Left hindlimb (tissue), 1 donor: ENCODE data around the gene SORCS3.
"Not testable (repeated sequence)": the region's sequence is repeated elsewhere in the genome, so short reads cannot be mapped to it uniquely, and the experiment has no call there.

Experiments used
- DNase-seq: peaks from one replicate; pipeline ENCODE4 v3.0.0-alpha.2; 2018

SORCS3 gene

GRCh38 chr10:104703262-104703661 lies 62.2 kb downstream of the SORCS3 start:
- DNase-seq = not testable (repeated sequence)

DNA sequence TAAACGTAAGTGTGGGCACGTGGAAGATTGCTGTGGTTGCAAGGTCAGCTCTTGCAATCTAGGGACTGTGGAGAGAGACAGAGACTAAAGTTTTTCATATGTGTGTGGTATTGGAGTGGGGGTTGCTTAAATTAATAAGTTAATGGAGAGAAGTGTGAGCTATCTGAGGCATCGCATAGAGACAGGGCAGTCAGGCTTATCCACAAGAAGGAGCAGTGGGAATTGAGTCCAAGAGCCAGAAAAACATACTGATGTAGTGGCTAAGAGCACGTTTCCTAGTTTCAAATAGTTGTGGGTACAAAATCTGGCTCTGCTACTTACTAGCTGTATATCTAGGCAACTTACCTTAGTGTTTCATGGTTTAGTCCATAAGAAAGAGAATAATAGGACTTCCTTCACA lies 65.8 kb downstream of the SORCS3 start:
- no peak for DNase-seq

DNA sequence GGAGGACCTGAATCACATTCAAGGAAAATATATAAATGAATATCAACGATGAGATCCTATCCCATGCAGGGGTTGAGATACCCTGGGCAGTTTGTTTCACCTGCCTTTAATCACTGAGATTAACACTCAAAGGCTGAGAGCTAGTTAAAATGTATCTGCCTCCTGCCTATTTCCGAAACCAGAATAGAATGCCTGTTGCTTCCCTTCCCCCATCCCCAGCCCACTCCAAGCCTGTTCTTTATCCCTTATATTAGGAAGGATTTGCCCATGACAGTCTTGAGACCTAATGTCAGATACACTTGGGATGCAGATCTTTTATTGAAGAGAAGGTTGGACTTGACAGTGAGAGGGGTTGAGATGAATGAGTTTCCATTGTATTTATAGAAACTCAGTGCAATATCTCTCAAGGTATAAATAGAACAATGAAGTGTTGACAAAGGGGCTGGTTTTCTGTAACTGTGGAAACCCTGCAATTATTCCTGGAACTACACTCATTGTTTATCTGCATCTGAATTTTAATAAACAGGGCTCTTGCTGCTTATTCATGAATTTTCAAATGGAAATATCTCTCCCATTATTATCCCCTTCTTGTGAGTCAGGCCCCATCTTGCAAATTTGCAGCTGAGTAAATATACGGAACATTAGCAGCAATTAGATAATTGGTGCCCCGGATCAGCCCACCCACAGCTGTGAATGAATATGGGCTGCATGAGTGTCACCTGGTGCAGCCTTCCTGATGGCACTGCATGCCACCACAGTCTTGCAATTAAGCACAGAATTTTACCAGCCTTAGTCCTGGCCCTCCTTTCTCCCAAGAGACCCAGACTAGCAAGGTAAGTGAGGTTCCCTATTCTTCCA lies 66.7 kb downstream of the SORCS3 start:
- DNase-seq = no peak

- no peak for DNase-seq
Observed at GRCh38 chr10:104711302-104711721, 70.2 kb downstream of the SORCS3 start.

GRCh38 chr10:104730593-104730992 lies 89.5 kb downstream of the SORCS3 start:
- not testable (repeated sequence) for DNase-seq

- no peak for DNase-seq
Observed at GRCh38 chr10:104731192-104731591, 90.1 kb downstream of the SORCS3 start.

GRCh38 chr10:104732222-104732621 lies 91.1 kb downstream of the SORCS3 start:
- DNase-seq = no peak

DNA sequence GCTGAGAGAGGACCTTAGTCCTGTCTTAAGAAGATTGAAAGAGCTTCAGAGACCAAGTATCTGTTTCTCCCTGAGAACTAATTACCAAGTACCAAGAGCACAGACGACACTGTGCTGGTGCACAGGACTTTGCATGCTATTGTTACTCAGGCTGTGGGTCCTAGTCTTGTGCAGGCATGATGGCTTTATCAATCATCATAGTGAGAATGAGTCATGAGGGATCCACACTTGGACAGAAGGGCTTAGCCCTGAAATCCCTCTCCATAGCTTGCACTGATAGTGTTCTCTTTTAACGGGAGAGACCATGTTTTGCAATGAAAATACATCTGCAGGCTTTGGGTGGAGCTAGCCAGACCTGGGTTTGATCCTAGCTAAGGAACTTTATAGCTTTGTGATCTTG lies 93.3 kb downstream of the SORCS3 start:
- DNase-seq = no peak

GRCh38 chr10:104735036-104735756 lies 94.1 kb downstream of the SORCS3 start:
- no peak for DNase-seq

- no peak for DNase-seq
Observed at GRCh38 chr10:104735757-104736391, 94.8 kb downstream of the SORCS3 start.

- DNase-seq = no peak
Observed at GRCh38 chr10:104741127-104741526, 100.0 kb downstream of the SORCS3 start.

- DNase-seq = no peak
Observed at GRCh38 chr10:104744052-104744451, 103.0 kb downstream of the SORCS3 start.

DNA sequence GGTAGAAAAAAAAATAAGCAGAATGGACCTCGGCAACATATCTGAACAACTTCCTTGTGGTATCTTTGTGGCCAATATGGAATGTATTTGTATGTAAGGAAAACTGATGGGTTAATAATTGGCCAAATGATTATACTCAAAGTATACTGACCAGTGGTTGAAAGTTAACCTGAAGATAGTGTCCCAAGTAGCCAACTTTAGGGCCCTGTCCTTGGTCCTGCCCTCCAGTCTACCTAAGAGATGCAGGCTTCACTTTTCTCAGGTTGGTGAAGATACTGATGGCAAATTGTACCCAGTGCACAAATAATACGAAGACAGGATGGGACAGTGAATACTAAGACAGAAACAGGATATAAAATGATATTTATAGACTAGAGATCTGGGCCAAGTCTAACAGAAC lies 109.2 kb downstream of the SORCS3 start:
- no peak for DNase-seq

GRCh38 chr10:104762793-104763192 lies 121.7 kb downstream of the SORCS3 start:
- no peak for DNase-seq

DNA sequence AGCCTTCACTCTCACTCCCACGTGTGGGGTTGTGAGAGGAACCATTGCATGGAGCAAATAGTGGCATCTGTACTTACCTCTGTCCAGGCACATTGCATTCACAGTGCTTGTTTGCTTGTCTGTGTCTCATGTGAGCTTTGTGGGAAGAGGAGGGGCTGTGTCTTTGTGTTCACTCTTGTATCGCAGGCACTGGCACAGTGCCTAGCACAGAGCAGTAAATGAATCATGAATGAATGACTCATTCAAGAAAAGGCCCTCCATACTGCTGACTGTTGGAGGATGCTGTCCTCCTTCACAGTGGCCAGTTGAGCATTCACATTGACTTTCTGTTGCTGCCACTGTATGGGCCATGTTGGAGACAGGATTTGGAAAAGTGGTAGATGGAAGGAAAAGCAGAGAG lies 125.3 kb downstream of the SORCS3 start:
- no peak for DNase-seq

- no peak for DNase-seq
Observed at GRCh38 chr10:104767282-104767681, 126.2 kb downstream of the SORCS3 start.

DNA sequence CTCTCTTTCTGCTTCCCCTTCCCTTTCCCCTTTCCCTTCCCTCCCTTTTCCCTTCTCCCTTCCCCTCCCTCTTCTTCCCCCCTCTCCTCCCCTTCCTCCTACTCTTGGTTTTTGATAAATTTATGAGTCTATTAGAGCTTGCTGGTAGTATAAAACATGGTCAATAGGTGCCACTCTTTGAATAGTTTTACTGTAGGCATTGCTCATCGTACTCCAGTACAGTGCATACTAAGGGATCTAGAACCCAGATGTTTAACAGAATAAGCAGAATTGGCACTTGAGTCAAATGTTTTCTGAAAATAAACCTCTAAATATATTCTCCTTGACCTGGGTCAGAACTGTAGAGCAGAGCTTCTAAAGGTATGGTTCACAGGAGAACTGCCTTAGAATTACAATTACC lies 126.7 kb downstream of the SORCS3 start:
- DNase-seq = no peak

DNA sequence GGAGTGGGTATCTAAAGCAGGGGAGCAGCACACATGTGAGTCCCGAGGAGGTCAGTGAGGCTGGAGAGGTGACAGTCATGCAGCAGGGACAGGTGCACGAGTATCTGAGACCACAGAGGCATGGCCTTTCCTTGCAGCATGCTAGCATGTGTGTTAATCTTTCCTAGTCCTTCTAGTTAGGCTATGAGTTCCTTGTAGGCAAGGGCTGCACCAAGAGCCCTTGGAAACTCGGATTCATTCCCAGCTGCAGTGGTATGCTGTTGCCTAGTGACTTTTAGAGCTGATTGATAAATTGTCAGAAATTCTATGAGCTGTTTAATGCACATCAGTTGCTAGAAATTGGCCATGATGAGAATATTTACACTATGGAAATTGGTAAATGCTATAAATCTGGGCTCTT lies 132.0 kb downstream of the SORCS3 start:
- no peak for DNase-seq

DNA sequence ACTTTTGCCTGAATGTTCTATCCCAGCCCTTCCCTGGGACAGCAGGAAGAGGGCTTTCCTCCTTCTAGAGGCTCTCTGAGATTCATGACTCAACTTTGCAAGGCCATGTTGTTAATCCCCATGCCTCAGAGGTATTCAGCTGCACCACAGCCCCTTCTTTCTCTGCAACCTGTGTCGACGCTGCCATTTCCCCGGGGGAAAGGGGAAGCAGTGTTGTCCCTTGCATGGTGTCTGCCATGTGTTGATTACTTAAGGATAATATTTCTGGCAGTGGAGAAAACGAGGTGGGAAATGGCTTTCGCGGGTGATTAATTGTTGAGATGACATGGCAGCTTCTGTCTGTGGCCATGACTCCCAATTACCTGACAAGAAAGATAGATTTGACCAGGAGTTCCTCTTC lies 133.1 kb downstream of the SORCS3 start:
- no peak for DNase-seq

DNA sequence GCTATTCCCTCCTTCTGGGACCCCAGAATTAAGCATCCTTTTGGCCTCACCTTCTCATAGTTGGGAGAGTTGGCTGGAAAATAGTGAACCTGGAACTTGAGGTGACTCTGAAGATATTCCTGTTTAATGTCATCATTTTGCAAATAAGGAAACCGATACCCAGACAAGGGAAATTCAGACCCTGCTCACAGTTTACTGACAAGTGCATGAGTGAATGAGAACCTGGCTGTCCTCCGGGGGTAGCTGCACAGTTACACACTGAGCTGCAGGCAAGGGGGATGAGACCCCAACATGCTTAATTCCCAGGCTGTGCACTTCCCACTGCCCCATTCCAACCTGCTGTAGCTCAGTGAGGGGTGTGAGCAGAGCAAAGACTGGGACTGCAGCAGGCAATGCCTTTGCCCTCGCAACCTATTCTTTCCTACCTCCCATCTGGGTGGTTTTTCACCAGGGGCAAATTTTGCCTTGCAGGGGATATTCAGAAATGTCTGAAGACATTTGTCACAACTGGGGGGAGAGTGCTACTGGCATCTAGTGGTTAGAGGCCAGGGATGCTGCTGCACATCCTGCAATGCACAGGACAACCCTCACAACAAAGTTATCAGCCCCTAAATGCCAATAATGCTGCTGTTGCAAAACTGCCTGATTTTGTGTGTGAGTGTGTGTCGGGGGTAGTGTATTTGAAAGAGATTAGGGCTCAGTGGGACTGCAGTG lies 136.2 kb downstream of the SORCS3 start:
- DNase-seq = no peak

GRCh38 chr10:104778371-104778770 lies 137.3 kb downstream of the SORCS3 start:
- DNase-seq = no peak

DNA sequence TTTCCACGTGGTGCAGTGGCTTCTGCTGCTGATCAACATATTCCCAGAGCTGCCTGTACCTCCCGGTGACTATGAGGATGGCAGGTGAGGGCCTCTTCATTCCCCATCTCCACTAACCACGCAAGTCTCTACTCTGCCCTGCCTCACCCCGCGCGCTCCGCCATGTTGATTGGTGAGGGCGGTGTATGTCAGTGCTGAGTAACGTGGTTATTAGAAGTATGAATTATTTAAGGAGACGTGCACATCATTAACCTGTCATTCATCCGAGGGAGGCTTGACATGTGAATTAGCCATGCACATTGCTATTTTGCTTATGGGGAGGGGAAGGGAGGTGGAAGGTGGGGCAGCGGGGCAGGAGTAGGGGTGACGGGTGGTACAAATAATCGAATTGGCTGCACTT lies 138.6 kb downstream of the SORCS3 start:
- DNase-seq = no peak

GRCh38 chr10:104780165-104780564 lies 139.1 kb downstream of the SORCS3 start:
- DNase-seq = no peak
